Subcutaneous abdominal adipose tissue (tissue), 5 donors: Measurements from ENCODE around the gene POC1B.

ENCODE experiments used
- H3K27ac ChIP-seq: one replicate; pipeline ENCODE4 v1.7.0; 2013; ENCODE audit warnings: low read depth, mild to moderate bottlenecking, inconsistent platforms, low read length, moderate library complexity
- H3K27me3 ChIP-seq, 5 donors: one replicate each; pipeline ENCODE4 v1.7.0; 2013; ENCODE audit warnings: low read length in 5 of 5, inconsistent platforms in 1 of 5; ENCODE audit not compliant: control insufficient read depth in 5 of 5, insufficient read depth in 4 of 5
- H3K36me3 ChIP-seq, 5 donors: one replicate each; pipeline ENCODE4 v1.7.0; 2013; ENCODE audit warnings: low read length in 5 of 5; ENCODE audit not compliant: control insufficient read depth in 5 of 5, insufficient read depth in 5 of 5
- H3K4me1 ChIP-seq, 5 donors: one replicate each; pipeline ENCODE4 v1.7.0; 2013; ENCODE audit warnings: low read length in 5 of 5, mild to moderate bottlenecking in 3 of 5, moderate library complexity in 1 of 5; ENCODE audit not compliant: control insufficient read depth in 5 of 5, insufficient read depth in 5 of 5
- H3K4me3 ChIP-seq, 5 donors: one replicate each; pipeline ENCODE4 v1.7.0; 2013; ENCODE audit warnings: low read length in 5 of 5, low read depth in 1 of 5
- H3K9ac ChIP-seq, 5 donors: one replicate each; pipeline ENCODE4 v1.7.0; 2013; ENCODE audit warnings: low read length in 5 of 5, mild to moderate bottlenecking in 4 of 5, moderate library complexity in 3 of 5
- H3K9me3 ChIP-seq, 5 donors: one replicate each; pipeline ENCODE4 v1.7.0; 2013; ENCODE audit warnings: low read length in 5 of 5; ENCODE audit not compliant: control insufficient read depth in 5 of 5
- donor health status: healthy.
- donor health status: healthy.
- donor health status: healthy.
- donor health status: healthy.
- donor health status: healthy.

Gene POC1B

GRCh38 chr12:89501793-89502192, 24.1 kb downstream of the POC1B start:
- no peak overlapping the region for H3K4me3 ChIP-seq
- H3K36me3 ChIP-seq = no peaks in the 10 kb centered on the region
- H3K27me3 ChIP-seq = no peaks in the 10 kb centered on the region
- no peak overlapping the region for H3K9ac ChIP-seq
- no peaks in the 10 kb centered on the region for H3K9me3 ChIP-seq
- H3K4me1 ChIP-seq = no peaks in the 10 kb centered on the region
- H3K27ac ChIP-seq = no peak overlapping the region

- Histone ChIP-seq H3K27me3 (no peaks in the 10 kb centered on the region), H3K9me3 (no peaks in the 10 kb centered on the region), H3K27ac (no peak overlapping the region), H3K9ac (no peak overlapping the region), H3K36me3 (no peaks in the 10 kb centered on the region), H3K4me3 (no peak overlapping the region), H3K4me1 (no peaks in the 10 kb centered on the region)
Measured at GRCh38 chr12:89499857-89500256, 26.0 kb downstream of the POC1B start.

- no peaks in the 10 kb centered on the region for H3K27me3 ChIP-seq
- no peak overlapping the region for H3K9ac ChIP-seq
- H3K27ac ChIP-seq = no peak overlapping the region
- H3K4me3 ChIP-seq = no peak overlapping the region
- no peaks in the 10 kb centered on the region for H3K9me3 ChIP-seq
- H3K36me3 ChIP-seq = peaks cover 0 to 5% (median 3%) of the 10 kb centered on the region in 5 donors
- no peaks in the 10 kb centered on the region for H3K4me1 ChIP-seq
Measured at GRCh38 chr12:89497467-89497866, 28.4 kb downstream of the POC1B start.

- Histone ChIP-seq H3K4me1 (no peaks in the 10 kb centered on the region), H3K4me3 (no peak overlapping the region), H3K27ac (no peak overlapping the region), H3K27me3 (no peaks in the 10 kb centered on the region), H3K36me3 (peaks cover 0 to 5% (median 3%) of the 10 kb centered on the region in 5 donors), H3K9me3 (no peaks in the 10 kb centered on the region), H3K9ac (no peak overlapping the region)
Measured at GRCh38 chr12:89497005-89497404, 28.8 kb downstream of the POC1B start.

GRCh38 chr12:89494411-89495231, 31.2 kb downstream of the POC1B start:
- H3K36me3 ChIP-seq = peaks cover 0 to 18% (median 8%) of the 10 kb centered on the region in 5 donors

GRCh38 chr12:89493670-89494302, 32.1 kb downstream of the POC1B start:
- Histone ChIP-seq H3K36me3 (peaks cover 5 to 24% (median 15%) of the 10 kb centered on the region in 5 donors), H3K27ac (no peak overlapping the region), H3K27me3 (no peaks in the 10 kb centered on the region), H3K9me3 (no peaks in the 10 kb centered on the region), H3K9ac (no peak overlapping the region), H3K4me3 (no peak overlapping the region), H3K4me1 (no peaks in the 10 kb centered on the region)

More at GRCh38 chr12:89494411-89495231, 31.2 kb downstream of the POC1B start:
- Histone ChIP-seq H3K4me1 (no peaks in the 10 kb centered on the region), H3K27me3 (no peaks in the 10 kb centered on the region), H3K4me3 (no peak overlapping the region), H3K9ac (no peak overlapping the region), H3K27ac (no peak overlapping the region), H3K9me3 (no peaks in the 10 kb centered on the region)

GRCh38 chr12:89492883-89493282, 33.0 kb downstream of the POC1B start:
- no peak overlapping the region for H3K4me3 ChIP-seq
- H3K9ac ChIP-seq = no peak overlapping the region
- H3K27ac ChIP-seq = no peak overlapping the region
- no peaks in the 10 kb centered on the region for H3K9me3 ChIP-seq
- H3K4me1 ChIP-seq = no peaks in the 10 kb centered on the region
- H3K27me3 ChIP-seq = no peaks in the 10 kb centered on the region
- H3K36me3 ChIP-seq = peaks cover 5 to 27% (median 17%) of the 10 kb centered on the region in 5 donors

GRCh38 chr12:89490922-89491321, 34.9 kb downstream of the POC1B start:
- Histone ChIP-seq H3K27ac (no peak overlapping the region), H3K27me3 (no peaks in the 10 kb centered on the region), H3K9ac (no peak overlapping the region), H3K9me3 (no peaks in the 10 kb centered on the region), H3K36me3 (peaks cover 5 to 33% (median 19%) of the 10 kb centered on the region in 5 donors), H3K4me3 (no peak overlapping the region), H3K4me1 (no peaks in the 10 kb centered on the region)

- Histone ChIP-seq H3K4me1 (peaks cover 0 to 3% (median 0%) of the 10 kb centered on the region in 5 donors), H3K9ac (no peak overlapping the region), H3K36me3 (peaks cover 5 to 30% (median 17%) of the 10 kb centered on the region in 5 donors), H3K27me3 (no peaks in the 10 kb centered on the region), H3K27ac (no peak overlapping the region), H3K9me3 (no peaks in the 10 kb centered on the region), H3K4me3 (no peak overlapping the region)
Measured at GRCh38 chr12:89486264-89486663, 39.6 kb downstream of the POC1B start.

- Histone ChIP-seq H3K27ac (no peak overlapping the region), H3K9ac (no peak overlapping the region), H3K27me3 (no peaks in the 10 kb centered on the region), H3K36me3 (peaks cover 5 to 16% (median 11%) of the 10 kb centered on the region in 5 donors), H3K4me1 (peaks cover 0 to 4% (median 0%) of the 10 kb centered on the region in 5 donors), H3K9me3 (no peaks in the 10 kb centered on the region), H3K4me3 (no peak overlapping the region)
Measured at GRCh38 chr12:89484470-89484869, 41.4 kb downstream of the POC1B start.
